Caki2 (cell line): ENCODE data around the gene CELSR2. TPM values are rescaled to one million over a fixed set of nuclear protein-coding genes. Genes with fewer than 3 reads are reported as not detected.

Experiments used
- DNase-seq: peaks from one replicate; pipeline ENCODE4 v3.0.0-alpha.2; 2015; ENCODE audit warnings: low read depth
- in situ Hi-C: cut with HindIII; loops from 2 replicates; pipeline ENCODE4 v1.10.0; 2016; ENCODE audit warnings: low sequenced_read_pairs, low pct_unique_long_range_greater_than_20kb, mixed read lengths
- total RNA-seq: library from RNA; depleted of rRNA; stranded (reverse); fragments of >200 nt; shearing (Covaris generic); gene quantifications from 2 replicates; pipeline ENCODE4 v1.2.3, GENCODE V29; 2014; ENCODE audit warnings: low replicate concordance

Gene CELSR2
- total RNA-seq, 1 experiment from 2014 or later: 4.6 TPM

GRCh38 chr1:109258481-109259466, 9.4 kb downstream of the CELSR2 start:
- in situ Hi-C loops: no loop called here
- DNase-seq: no peak

- DNase-seq: no peak
- in situ Hi-C loops: no loop called here
Measured at GRCh38 chr1:109259674-109260557, 10.6 kb downstream of the CELSR2 start.

DNA sequence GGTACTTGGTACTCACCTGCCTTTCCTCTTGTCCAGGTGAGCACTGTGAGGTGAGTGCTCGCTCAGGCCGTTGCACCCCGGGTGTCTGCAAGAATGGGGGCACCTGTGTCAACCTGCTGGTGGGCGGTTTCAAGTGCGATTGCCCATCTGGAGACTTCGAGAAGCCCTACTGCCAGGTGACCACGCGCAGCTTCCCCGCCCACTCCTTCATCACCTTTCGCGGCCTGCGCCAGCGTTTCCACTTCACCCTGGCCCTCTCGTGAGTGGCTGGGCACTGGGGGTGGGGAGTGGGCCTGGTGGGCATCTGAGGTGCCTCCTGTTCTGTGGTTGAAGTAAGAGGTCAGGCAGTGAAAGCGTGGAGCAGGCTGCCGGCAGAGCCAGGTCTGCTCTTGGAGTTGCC, 11.7 kb downstream of the CELSR2 start:
- in situ Hi-C loops: no loop called here
- DNase-seq: no peak

- in situ Hi-C loops: no loop called here
Measured at GRCh38 chr1:109261578-109261977, 12.2 kb downstream of the CELSR2 start.

GRCh38 chr1:109262231-109263055, 13.1 kb downstream of the CELSR2 start:
- in situ Hi-C loops: no loop called here
- DNase-seq: no peak

More at GRCh38 chr1:109261578-109261977, 12.2 kb downstream of the CELSR2 start:
- no peak for DNase-seq

DNA sequence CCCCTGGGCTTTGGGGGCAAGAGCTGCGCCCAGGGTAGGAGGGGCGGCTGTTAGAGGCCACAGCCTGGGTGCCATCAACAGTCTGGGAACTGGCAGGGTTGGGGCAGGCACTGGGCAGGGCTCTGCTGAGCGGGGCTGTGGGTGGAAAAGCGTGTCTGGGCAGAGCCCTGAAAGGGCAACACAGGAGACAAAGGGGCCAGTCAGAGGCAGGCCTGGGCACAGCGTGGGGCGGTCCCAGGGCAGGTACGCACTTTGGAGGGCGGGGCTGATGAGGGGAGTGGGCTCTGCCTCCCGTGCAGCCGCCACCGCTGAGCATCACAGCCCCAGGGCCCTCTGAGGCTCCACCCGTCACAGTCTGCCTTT, 13.9 kb downstream of the CELSR2 start:
- no peak for DNase-seq
- in situ Hi-C loops: no loop called here

GRCh38 chr1:109263597-109264378, 14.4 kb downstream of the CELSR2 start:
- in situ Hi-C loops: no loop called here
- DNase-seq: peak; percentile 88

GRCh38 chr1:109264379-109264755, 15.0 kb downstream of the CELSR2 start:
- in situ Hi-C loops: no loop called here
- DNase-seq: no peak

DNA sequence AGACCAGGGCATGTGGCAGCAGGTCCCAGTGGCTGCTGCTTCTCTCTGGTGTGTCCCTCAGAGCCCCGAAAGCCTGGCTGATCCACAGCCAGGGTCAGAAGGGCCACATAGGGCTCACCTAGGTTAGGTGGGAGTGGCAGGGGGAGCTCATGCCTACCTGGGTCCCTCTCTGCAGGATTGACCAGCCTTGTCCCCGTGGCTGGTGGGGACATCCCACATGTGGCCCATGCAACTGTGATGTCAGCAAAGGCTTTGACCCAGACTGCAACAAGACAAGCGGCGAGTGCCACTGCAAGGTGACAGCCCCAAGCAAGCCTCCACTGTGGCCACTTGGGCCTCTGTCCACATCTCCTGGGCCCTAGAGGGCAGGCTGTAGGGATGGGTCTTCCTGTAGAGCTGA, 15.7 kb downstream of the CELSR2 start:
- in situ Hi-C loops: no loop called here
- DNase-seq: no peak

- in situ Hi-C loops: no loop called here
- no peak for DNase-seq
Measured at GRCh38 chr1:109265741-109266330, 16.5 kb downstream of the CELSR2 start.

GRCh38 chr1:109266965-109267364, 17.6 kb downstream of the CELSR2 start:
- DNase-seq: no peak
- in situ Hi-C loops: no loop called here

GRCh38 chr1:109267743-109268300, 18.5 kb downstream of the CELSR2 start:
- in situ Hi-C loops: no loop called here
- no peak for DNase-seq

GRCh38 chr1:109268431-109269211, 19.3 kb downstream of the CELSR2 start:
- in situ Hi-C loops: no loop called here
- no peak for DNase-seq

DNA sequence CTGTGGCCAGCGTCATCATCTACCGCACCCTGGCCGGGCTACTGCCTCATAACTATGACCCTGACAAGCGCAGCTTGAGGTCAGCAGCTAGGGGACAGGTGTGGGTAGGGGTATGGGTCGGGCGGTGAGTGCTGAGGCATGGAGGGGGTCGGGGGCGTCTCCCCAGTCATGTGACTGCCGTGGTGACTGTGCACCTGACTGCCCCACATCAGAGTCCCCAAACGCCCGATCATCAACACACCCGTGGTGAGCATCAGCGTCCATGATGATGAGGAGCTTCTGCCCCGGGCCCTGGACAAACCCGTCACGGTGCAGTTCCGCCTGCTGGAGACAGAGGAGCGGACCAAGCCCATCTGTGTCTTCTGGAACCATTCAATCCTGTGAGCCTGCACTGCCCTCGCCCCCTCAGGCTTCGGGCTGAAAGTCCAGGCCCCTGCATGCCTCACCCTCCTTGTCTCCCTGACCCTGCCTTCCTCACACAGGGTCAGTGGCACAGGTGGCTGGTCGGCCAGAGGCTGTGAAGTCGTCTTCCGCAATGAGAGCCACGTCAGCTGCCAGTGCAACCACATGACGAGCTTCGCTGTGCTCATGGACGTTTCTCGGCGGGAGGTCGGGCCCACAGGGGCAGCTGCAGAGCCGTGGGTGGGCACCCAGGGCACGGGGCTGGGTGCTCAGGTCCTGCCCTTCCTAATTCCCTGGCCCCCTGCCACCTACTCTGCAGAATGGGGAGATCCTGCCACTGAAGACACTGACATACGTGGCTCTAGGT, 20.1 kb downstream of the CELSR2 start:
- in situ Hi-C loops: no loop called here
- no peak for DNase-seq

- no peak for DNase-seq
- in situ Hi-C loops: no loop called here
Measured at GRCh38 chr1:109269981-109270622, 20.8 kb downstream of the CELSR2 start.
